Neutrophil (primary cell): ENCODE measurements around the gene SULT4A1.

Experiments used
- H3K27ac ChIP-seq: fragments of 200-600 bp; sonication (generic); 2 replicates; pipeline ENCODE4 v1.5.1; 2016; ENCODE audit warnings: mild to moderate bottlenecking, moderate library complexity
- H3K27me3 ChIP-seq: fragments of 200-600 bp; sonication (generic); 2 replicates; pipeline ENCODE4 v1.6.0; 2016; ENCODE audit warnings: mild to moderate bottlenecking
- H3K36me3 ChIP-seq: fragments of 200-600 bp; sonication (generic); 2 replicates; pipeline ENCODE4 v1.5.1; 2017
- H3K4me1 ChIP-seq, 2 experiments: fragments of 200-600 bp in 1 of 2; sonication (generic) in 1 of 2; 1 replicate in 1 of 2; 2 replicates in 1 of 2; pipeline versions ENCODE4 v1.5.1 to v1.6.1; 2013 to 2016; ENCODE audit warnings: low read depth in 1 of 2, low read length in 1 of 2, mild to moderate bottlenecking in 1 of 2, moderate library complexity in 1 of 2; ENCODE audit not compliant: control insufficient read depth in 1 of 2, insufficient read depth in 1 of 2
- H3K4me3 ChIP-seq, 2 experiments: fragments of 200-600 bp in 1 of 2; sonication (generic) in 1 of 2; 1 replicate in 1 of 2; 2 replicates in 1 of 2; pipeline ENCODE4 v1.5.1; 2013 to 2016; ENCODE audit warnings: low read depth in 1 of 2, low read length in 1 of 2, mild to moderate bottlenecking in 1 of 2, moderate library complexity in 1 of 2
- H3K9me3 ChIP-seq: fragments of 200-600 bp; sonication (generic); 2 replicates; pipeline ENCODE4 v1.5.1; 2016
- CTCF ChIP-seq: fragments of 200-600 bp; sonication (generic); IDR thresholded peaks from 2 replicates; pipeline ENCODE4 v1.5.1; 2016; ENCODE audit warnings: antibody characterized with exemption

The SULT4A1 gene

GRCh38 chr22:43826142-43827002 lies 35.9 kb downstream of the SULT4A1 start:
- no peaks in the 10 kb centered on the region for H3K36me3 ChIP-seq
- peaks cover 8% of the 10 kb centered on the region for H3K27me3 ChIP-seq
- H3K4me3 ChIP-seq = no peak overlapping the region
- no peaks in the 10 kb centered on the region for H3K9me3 ChIP-seq
- TF ChIP-seq CTCF = no peak
- H3K4me1 ChIP-seq = no peaks in the 10 kb centered on the region
- H3K27ac ChIP-seq = no peak overlapping the region

- no peak overlapping the region for H3K4me3 ChIP-seq
- no peaks in the 10 kb centered on the region for H3K9me3 ChIP-seq
- TF ChIP-seq CTCF = no peak
- H3K4me1 ChIP-seq = no peaks in the 10 kb centered on the region
- no peaks in the 10 kb centered on the region for H3K36me3 ChIP-seq
- H3K27ac ChIP-seq = no peak overlapping the region
- peaks cover 8% of the 10 kb centered on the region for H3K27me3 ChIP-seq
Observed at GRCh38 chr22:43825651-43826050, 36.7 kb downstream of the SULT4A1 start.

GRCh38 chr22:43824724-43825420 lies 37.4 kb downstream of the SULT4A1 start:
- no peaks in the 10 kb centered on the region for H3K4me1 ChIP-seq
- peaks cover 8% of the 10 kb centered on the region for H3K27me3 ChIP-seq
- H3K36me3 ChIP-seq = no peaks in the 10 kb centered on the region
- no peaks in the 10 kb centered on the region for H3K9me3 ChIP-seq
- no peak overlapping the region for H3K4me3 ChIP-seq
- no peak overlapping the region for H3K27ac ChIP-seq
- no peak for TF ChIP-seq CTCF

- Histone ChIP-seq H3K4me1 (no peaks in the 10 kb centered on the region), H3K27me3 (peaks cover 8% of the 10 kb centered on the region), H3K27ac (no peak overlapping the region), H3K4me3 (no peak overlapping the region), H3K36me3 (no peaks in the 10 kb centered on the region), H3K9me3 (no peaks in the 10 kb centered on the region)
- no peak for TF ChIP-seq CTCF
Observed at GRCh38 chr22:43823911-43824665, 38.2 kb downstream of the SULT4A1 start.

DNA sequence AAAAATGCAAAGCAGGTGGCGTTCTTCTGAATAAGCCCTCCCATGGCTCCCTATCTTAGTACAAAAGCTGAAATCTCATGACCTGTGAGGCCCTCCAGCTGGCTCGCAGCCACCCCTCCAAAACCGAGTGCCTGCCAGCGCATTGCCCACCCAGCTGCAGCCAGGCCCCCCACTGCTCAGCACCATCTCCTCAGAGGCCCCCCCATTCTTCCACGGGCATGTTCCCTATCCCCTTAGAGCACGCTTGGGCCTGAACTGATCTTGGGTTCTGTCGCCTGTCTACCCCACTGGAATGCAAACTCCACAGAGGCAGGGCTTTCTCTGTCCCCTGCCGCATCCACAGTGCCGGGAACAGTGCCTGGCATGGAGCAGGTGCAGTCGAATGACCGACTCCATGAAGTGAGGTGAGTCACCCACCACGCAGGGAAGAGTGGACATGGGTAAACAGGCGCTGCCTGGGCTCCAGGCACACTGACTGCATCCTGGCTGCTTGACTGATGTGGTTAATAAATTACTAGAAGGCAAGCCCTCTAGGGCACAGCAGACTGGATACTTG lies 38.9 kb downstream of the SULT4A1 start:
- Histone ChIP-seq H3K4me3 (no peak overlapping the region), H3K27ac (no peak overlapping the region), H3K36me3 (no peaks in the 10 kb centered on the region), H3K9me3 (no peaks in the 10 kb centered on the region), H3K4me1 (peaks cover 0 to 3% of the 10 kb centered on the region in 2 experiments), H3K27me3 (peaks cover 8% of the 10 kb centered on the region)
- TF ChIP-seq CTCF = no peak
